ENCODE results near the gene RAB1A. TPM values are rescaled to one million over a fixed set of nuclear protein-coding genes. Genes with fewer than 3 reads are reported as not detected.

Gene RAB1A
- total RNA-seq, 2 experiments from 2014 or later, result 77.1 to 84.8 TPM

GRCh38 chr2:65097844-65098243, 32.1 kb downstream of the RAB1A start:
- ATAC-seq, result no peak
- intact Hi-C loops (cut with DNase I, micrococcal nuclease), result no loop called here
- Mint-ChIP-seq H3K9me3 (ENCODE audit: low read depth) (no peaks in the 10 kb centered on the region), H3K4me3 (no peak overlapping the region), H3K27ac (no peak overlapping the region), H3K4me1 (peaks cover 12% of the 10 kb centered on the region), H3K36me3 (ENCODE audit: low read depth) (peaks cover 44% of the 10 kb centered on the region), H3K27me3 (no peaks in the 10 kb centered on the region)
- POLR2A ChIA-PET, result no interaction called here
- CTCF ChIA-PET, result no interaction called here
- DNase-seq, result no peak

DNA sequence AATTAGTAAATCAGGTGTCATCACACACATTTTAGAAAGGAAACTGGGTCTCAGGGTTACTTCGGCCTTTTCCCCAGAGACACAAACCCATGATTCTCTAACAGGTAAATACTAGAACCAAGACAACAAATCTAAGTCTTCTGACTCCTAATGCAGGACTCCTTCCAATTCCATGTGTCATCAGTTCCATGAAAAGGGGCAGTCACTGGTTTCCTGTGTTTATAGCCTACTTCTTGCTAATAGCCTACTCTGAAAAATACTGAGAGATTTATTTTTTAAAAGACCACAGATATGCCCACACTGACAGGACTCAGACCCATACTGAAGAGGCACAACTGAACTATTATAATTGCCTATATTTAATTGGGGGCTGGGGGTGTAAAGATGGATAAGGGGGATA, 33.0 kb downstream of the RAB1A start:
- Mint-ChIP-seq H3K27me3 (no peaks in the 10 kb centered on the region), H3K9me3 (ENCODE audit: low read depth) (no peaks in the 10 kb centered on the region), H3K36me3 (ENCODE audit: low read depth) (peaks cover 45% of the 10 kb centered on the region), H3K4me1 (peaks cover 15% of the 10 kb centered on the region), H3K27ac (no peak overlapping the region), H3K4me3 (no peak overlapping the region)
- ChIA-PET CTCF (interaction anchor here (0.6 kb wide), 1 partner anchor 90 kb away, joined by 3 read pairs; no protein-coding TSS in a partner anchor), POLR2A (no interaction called here)
- no peak for ATAC-seq
- intact Hi-C loops (cut with DNase I, micrococcal nuclease), result no loop called here
- DNase-seq, result no peak

DNA sequence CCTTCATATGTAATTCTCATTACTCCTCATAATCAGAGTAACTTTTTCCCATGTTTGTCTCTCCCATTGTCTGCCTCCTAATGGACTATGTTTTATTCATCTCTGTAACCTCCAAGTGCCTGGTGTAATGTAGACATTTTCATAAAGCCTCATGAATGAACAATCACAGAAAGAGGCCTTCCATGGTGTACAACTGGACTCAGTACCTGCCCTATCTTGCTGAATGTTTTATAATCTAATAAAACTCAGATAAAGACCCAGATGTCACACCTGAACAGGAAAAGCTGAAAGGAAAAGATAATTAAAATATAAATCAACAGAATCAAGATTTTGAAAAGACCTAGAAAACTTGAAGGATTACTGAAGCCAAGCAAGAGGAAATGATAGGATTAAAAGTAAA, 36.7 kb downstream of the RAB1A start:
- Mint-ChIP-seq H3K27ac (peak overlapping the region; percentile 55), H3K9me3 (ENCODE audit: low read depth) (no peaks in the 10 kb centered on the region), H3K4me3 (no peak overlapping the region), H3K36me3 (ENCODE audit: low read depth) (peaks cover 44% of the 10 kb centered on the region), H3K4me1 (peaks cover 12% of the 10 kb centered on the region), H3K27me3 (no peaks in the 10 kb centered on the region)
- CTCF ChIA-PET, result no interaction called here
- ATAC-seq (no peak), DNase-seq (no peak)
- POLR2A ChIA-PET, result no interaction called here
- intact Hi-C loops (cut with DNase I, micrococcal nuclease), result no loop called here

GRCh38 chr2:65092791-65093190, 37.1 kb downstream of the RAB1A start:
- Mint-ChIP-seq H3K9me3 (ENCODE audit: low read depth) (no peaks in the 10 kb centered on the region), H3K4me3 (no peak overlapping the region), H3K27ac (peak overlapping the region; percentile 55), H3K4me1 (peaks cover 11% of the 10 kb centered on the region), H3K27me3 (no peaks in the 10 kb centered on the region), H3K36me3 (ENCODE audit: low read depth) (peaks cover 44% of the 10 kb centered on the region)
- POLR2A ChIA-PET, result interaction anchor here (0.6 kb wide), 1 partner anchor 17 kb away, joined by 3 read pairs; no protein-coding TSS in a partner anchor
- intact Hi-C loops (cut with DNase I, micrococcal nuclease), result no loop called here
- CTCF ChIA-PET, result interaction anchor here (0.6 to 1.3 kb wide), 2 partner anchors 28 to 467 kb away, joined by 3 read pairs; no protein-coding TSS in a partner anchor
- DNase-seq (no peak), ATAC-seq (no peak)

DNA sequence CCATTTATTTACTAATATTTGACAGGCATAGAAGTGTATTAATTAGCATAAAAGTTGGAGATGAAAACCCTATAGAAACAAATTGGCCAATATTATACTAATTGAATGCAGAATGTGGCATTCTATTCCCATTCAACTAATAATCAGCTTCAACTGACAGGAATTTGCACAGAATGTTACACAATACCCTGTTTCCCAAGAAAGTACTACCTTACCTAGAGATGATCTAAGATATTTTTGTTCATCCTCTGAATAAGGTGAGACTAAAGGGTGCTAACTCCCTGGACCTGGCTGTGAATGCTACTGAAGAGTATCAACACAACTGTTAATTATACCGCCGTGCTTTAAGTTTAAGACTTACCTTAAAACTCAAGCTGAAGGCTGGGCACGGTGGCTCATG, 44.8 kb downstream of the RAB1A start:
- Mint-ChIP-seq H3K4me1 (peaks cover 10% of the 10 kb centered on the region), H3K9me3 (ENCODE audit: low read depth) (no peaks in the 10 kb centered on the region), H3K27ac (no peak overlapping the region), H3K36me3 (ENCODE audit: low read depth) (peaks cover 34% of the 10 kb centered on the region), H3K27me3 (no peaks in the 10 kb centered on the region), H3K4me3 (no peak overlapping the region)
- ChIA-PET POLR2A (interaction anchor here (0.5 kb wide), 1 partner anchor 11 kb away, joined by 3 read pairs; no protein-coding TSS in a partner anchor), CTCF (interaction anchor here (0.9 to 1.7 kb wide), 4 partner anchors 11 to 85 kb away, joined by 3 to 13 read pairs (median 6); no protein-coding TSS in a partner anchor)
- no peak for DNase-seq
- ATAC-seq, result no peak
- intact Hi-C loops (cut with DNase I, micrococcal nuclease), result no loop called here

DNA sequence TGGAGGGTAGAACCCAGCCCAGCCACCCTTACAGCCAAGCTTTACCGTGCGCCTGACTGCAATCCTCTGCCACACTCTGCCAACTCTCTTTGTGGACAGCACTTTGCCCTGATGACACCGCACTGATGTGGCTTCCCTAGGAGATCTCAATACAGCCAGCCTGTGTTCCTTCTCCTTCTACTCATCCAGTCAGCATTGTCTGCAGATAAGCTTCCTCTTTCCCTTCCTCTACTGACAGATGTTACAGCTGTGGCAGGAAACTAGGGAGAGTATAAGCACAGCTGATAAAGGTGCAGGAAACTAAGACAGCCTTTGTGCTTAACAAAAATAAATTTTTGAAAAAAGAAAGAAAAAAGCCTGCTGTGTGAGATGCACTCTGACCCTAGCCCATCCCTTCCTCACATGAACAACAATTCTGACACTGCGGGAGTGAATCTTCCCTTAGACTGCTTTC, 48.6 kb downstream of the RAB1A start:
- H3K36me3 Mint-ChIP-seq (ENCODE audit: low read depth), result peaks cover 23% of the 10 kb centered on the region

GRCh38 chr2:65079017-65079416, 50.9 kb downstream of the RAB1A start:
- ChIA-PET POLR2A (interaction anchor here (0.7 kb wide), 1 partner anchor 24 kb away, joined by 3 read pairs; no protein-coding TSS in a partner anchor), CTCF (interaction anchor here (2.0 kb wide), 1 partner anchor 13 kb away, joined by 6 read pairs; no protein-coding TSS in a partner anchor)
- ATAC-seq (no peak), DNase-seq (no peak)
- Mint-ChIP-seq H3K4me3 (no peak overlapping the region), H3K27me3 (no peaks in the 10 kb centered on the region), H3K9me3 (ENCODE audit: low read depth) (no peaks in the 10 kb centered on the region), H3K4me1 (peaks cover 4% of the 10 kb centered on the region), H3K36me3 (ENCODE audit: low read depth) (peaks cover 18% of the 10 kb centered on the region), H3K27ac (no peak overlapping the region)
- intact Hi-C loops (cut with DNase I, micrococcal nuclease), result no loop called here

More for the DNA sequence above, 48.6 kb downstream of the RAB1A start:
- intact Hi-C loops (cut with DNase I, micrococcal nuclease), result loop anchor here in 1 of 2 experiments (5.0 kb wide), 1 partner anchor 491 kb away; no protein-coding TSS in a partner anchor
- no peak for ATAC-seq
- ChIA-PET CTCF (interaction anchor here (0.6 to 1.5 kb wide), 3 partner anchors 16 to 144 kb away, joined by 3 read pairs; no protein-coding TSS in a partner anchor), POLR2A (no interaction called here)
- H3K4me1 Mint-ChIP-seq, result peaks cover 7% of the 10 kb centered on the region
- H3K27me3 Mint-ChIP-seq, result no peaks in the 10 kb centered on the region
- H3K27ac Mint-ChIP-seq, result peak overlapping the region; percentile 4
- H3K9me3 Mint-ChIP-seq (ENCODE audit: low read depth), result no peaks in the 10 kb centered on the region
- DNase-seq, result no peak
- H3K4me3 Mint-ChIP-seq, result no peak overlapping the region

DNA sequence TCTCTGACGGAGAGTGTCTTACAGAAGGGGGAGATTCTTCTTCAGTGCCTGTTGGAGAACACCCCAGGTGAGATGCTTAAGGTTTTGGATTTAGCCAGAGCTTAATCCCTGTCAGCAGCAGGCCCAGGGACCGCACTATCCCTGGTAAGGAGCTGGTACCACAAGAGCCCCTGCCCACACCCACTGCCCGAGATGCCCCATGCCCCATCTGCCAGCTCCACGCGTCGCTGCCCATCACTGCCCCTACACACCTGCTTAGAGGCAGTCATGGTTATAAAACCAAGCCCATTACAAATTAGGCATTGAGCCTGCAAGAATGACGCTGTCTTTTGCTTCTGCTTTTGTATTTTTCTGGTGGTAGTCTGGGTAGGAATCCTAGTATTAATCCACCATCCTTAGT, 52.0 kb downstream of the RAB1A start:
- ATAC-seq (no peak), DNase-seq (no peak)
- no peaks in the 10 kb centered on the region for H3K27me3 Mint-ChIP-seq
- intact Hi-C loops (cut with DNase I, micrococcal nuclease), result no loop called here
- CTCF ChIA-PET, result interaction anchor here (1.0 to 2.0 kb wide), 3 partner anchors 10 to 109 kb away, joined by 4 to 6 read pairs (median 6); no protein-coding TSS in a partner anchor
- peaks cover 20% of the 10 kb centered on the region for H3K36me3 Mint-ChIP-seq (ENCODE audit: low read depth)
- H3K27ac Mint-ChIP-seq, result peak overlapping the region; percentile 12
- H3K4me3 Mint-ChIP-seq, result no peak overlapping the region
- no peaks in the 10 kb centered on the region for H3K9me3 Mint-ChIP-seq (ENCODE audit: low read depth)
- POLR2A ChIA-PET, result no interaction called here
- H3K4me1 Mint-ChIP-seq, result peaks cover 4% of the 10 kb centered on the region

GRCh38 chr2:65076345-65076710, 53.6 kb downstream of the RAB1A start:
- Mint-ChIP-seq H3K4me1 (peaks cover under 1% of the 10 kb centered on the region), H3K9me3 (ENCODE audit: low read depth) (no peaks in the 10 kb centered on the region), H3K4me3 (no peak overlapping the region), H3K27me3 (no peaks in the 10 kb centered on the region), H3K36me3 (ENCODE audit: low read depth) (peaks cover 21% of the 10 kb centered on the region), H3K27ac (no peak overlapping the region)
- intact Hi-C loops (cut with DNase I, micrococcal nuclease), result no loop called here
- CTCF ChIA-PET, result interaction anchor here (2.6 kb wide), 1 partner anchor 11 kb away, joined by 9 read pairs; no protein-coding TSS in a partner anchor
- DNase-seq, result no peak
- POLR2A ChIA-PET, result interaction anchor here (1.0 kb wide), 1 partner anchor 8 kb away, joined by 3 read pairs; no protein-coding TSS in a partner anchor
- ATAC-seq, result no peak

DNA sequence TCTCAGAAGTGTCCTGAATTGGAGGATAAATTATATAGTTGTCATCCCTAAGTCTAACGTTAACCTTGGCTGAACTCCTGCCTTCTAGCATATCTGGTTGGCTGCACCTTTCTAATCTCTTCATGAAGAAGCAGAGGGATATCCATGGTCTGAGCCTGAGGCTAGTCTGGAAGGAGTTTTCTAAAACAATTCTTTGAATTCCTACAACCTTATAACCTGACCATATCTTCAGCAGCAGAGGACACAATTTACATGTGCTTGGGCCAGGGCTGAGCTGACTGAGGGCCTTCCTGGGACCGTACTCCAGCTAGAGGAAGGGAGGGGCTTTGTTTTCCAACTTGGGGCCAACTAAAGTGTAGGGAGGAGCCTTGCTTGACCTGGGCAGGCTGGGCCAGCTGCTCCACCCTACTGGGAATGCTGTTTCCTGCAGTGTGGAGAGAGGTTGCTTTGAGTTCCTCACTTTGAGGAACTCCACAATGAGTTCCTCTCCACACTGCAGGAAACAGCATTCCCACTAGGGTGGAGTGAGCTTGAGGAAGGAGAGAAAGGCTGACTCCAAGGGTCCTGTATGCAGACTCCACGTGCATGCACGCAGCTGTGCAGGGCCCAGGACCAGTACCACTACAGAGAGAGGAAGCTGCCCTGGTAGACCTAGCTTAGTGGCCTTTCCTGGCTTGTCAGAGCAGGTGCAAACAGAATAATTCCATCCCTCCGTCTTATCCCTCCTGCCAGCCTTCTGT, 54.1 kb downstream of the RAB1A start:
- Mint-ChIP-seq H3K4me3 (no peak overlapping the region), H3K27me3 (no peaks in the 10 kb centered on the region), H3K27ac (no peak overlapping the region), H3K4me1 (peaks cover 5% of the 10 kb centered on the region), H3K9me3 (ENCODE audit: low read depth) (no peaks in the 10 kb centered on the region), H3K36me3 (ENCODE audit: low read depth) (peaks cover 18% of the 10 kb centered on the region)
- no peak for ATAC-seq
- intact Hi-C loops (cut with DNase I, micrococcal nuclease), result no loop called here
- POLR2A ChIA-PET, result interaction anchor here (1.0 kb wide), 1 partner anchor 8 kb away, joined by 3 read pairs; no protein-coding TSS in a partner anchor
- CTCF ChIA-PET, result interaction anchor here (2.6 kb wide), 1 partner anchor 11 kb away, joined by 9 read pairs; no protein-coding TSS in a partner anchor
- no peak for DNase-seq

DNA sequence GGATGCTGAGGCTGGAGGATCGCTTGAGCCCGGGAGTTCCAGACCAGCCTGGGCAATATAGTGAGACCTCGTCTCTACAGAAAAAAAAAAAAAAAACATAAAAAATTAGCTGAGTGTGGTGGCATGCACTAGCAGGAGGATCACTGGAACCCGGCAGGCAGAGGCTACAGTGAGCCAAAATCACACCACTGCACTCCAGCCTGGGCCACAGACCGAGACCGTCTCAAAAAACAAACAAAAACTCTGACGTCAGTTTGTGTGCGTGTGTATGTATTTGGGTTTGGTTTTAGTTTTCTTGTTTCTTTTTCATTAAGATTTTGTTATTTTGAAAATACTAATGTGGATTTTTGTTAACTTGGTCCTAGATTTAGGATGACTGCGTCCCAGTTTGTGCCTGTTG, 54.7 kb downstream of the RAB1A start:
- POLR2A ChIA-PET, result no interaction called here
- Mint-ChIP-seq H3K9me3 (ENCODE audit: low read depth) (no peaks in the 10 kb centered on the region), H3K4me3 (no peak overlapping the region), H3K27ac (no peak overlapping the region), H3K27me3 (no peaks in the 10 kb centered on the region), H3K4me1 (peaks cover 10% of the 10 kb centered on the region), H3K36me3 (ENCODE audit: low read depth) (peaks cover 15% of the 10 kb centered on the region)
- no peak for ATAC-seq
- CTCF ChIA-PET, result interaction anchor here (0.6 to 2.6 kb wide), 3 partner anchors 10 to 235 kb away, joined by 3 to 9 read pairs (median 3); no protein-coding TSS in a partner anchor
- intact Hi-C loops (cut with DNase I, micrococcal nuclease), result no loop called here
- no peak for DNase-seq

Measured in activated CD4-positive, alpha-beta T cell treated with anti-CD3 and anti-CD28 coated beads for 36 hours (primary cell).